GM12872 (cell line): ENCODE data around the gene FAM174C.

ENCODE experiments used
- TF ChIP-seq, protein P1 (sequence below): IDR thresholded peaks from 3 replicates; pipeline ENCODE4 v1.5.1; 2011; ENCODE audit warnings: low read depth, mild to moderate bottlenecking, low read length, moderate library complexity; ENCODE audit not compliant: insufficient read depth

The FAM174C gene

DNA sequence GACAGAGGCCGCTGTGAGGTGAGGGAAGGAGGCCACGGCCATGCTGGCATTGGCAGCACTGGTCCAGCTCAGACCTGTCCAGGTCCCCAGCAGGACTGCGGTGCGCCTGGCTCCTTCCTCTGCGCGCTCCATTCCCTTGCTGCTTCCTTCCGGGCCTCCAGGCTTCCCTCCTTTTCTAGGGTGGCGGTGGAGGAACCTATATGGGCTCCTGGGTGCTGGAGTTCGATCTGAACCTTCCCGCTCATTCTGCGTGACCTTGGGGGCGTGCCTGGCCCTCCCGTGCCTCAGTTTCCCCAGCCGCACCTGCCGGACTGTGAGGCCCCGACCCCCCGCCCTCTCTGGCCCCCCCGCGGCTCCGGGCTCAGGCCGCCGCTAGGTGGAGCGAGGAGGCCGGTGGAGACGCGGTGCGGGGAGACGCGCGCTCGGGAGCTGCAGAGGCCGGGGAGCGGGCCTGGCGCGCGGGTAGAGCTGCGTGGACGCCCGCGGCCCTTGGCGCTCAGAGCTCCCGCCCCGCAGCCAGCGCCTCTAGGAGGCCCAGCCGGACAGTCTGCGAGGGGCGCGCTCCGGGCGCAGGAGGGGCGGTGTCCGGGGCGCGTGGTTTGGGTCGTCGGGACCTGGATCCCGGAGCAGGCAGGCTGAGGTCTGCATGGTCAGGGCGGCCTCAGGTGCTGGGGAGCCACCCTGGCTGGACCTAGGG lies 40.3 kb downstream of the FAM174C start:
- TF ChIP-seq, protein P1, sequence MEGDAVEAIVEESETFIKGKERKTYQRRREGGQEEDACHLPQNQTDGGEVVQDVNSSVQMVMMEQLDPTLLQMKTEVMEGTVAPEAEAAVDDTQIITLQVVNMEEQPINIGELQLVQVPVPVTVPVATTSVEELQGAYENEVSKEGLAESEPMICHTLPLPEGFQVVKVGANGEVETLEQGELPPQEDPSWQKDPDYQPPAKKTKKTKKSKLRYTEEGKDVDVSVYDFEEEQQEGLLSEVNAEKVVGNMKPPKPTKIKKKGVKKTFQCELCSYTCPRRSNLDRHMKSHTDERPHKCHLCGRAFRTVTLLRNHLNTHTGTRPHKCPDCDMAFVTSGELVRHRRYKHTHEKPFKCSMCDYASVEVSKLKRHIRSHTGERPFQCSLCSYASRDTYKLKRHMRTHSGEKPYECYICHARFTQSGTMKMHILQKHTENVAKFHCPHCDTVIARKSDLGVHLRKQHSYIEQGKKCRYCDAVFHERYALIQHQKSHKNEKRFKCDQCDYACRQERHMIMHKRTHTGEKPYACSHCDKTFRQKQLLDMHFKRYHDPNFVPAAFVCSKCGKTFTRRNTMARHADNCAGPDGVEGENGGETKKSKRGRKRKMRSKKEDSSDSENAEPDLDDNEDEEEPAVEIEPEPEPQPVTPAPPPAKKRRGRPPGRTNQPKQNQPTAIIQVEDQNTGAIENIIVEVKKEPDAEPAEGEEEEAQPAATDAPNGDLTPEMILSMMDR: peak; percentile 49; the same call in 1 of the 3 replicates

DNA sequence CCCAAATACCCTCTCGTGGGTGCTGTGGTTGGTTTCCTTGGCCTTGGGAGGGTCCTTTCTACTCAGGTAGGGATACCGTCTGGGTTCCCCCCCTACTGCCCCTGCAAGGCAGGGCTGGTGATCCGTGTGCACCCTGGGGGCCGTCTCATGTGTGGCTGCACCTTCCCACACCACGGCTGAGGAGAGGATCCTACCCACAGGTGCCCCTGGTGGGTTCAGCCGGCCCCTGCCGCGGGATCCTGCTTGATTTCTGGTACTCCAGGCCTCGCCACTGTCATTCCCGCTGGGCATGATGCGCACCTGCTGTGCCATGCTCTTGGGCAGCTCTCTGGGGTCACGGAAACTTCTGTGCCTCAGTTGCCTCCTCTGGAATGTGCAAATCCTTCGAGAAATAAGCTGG lies 41.1 kb downstream of the FAM174C start:
- TF ChIP-seq, protein P1: no peak

DNA sequence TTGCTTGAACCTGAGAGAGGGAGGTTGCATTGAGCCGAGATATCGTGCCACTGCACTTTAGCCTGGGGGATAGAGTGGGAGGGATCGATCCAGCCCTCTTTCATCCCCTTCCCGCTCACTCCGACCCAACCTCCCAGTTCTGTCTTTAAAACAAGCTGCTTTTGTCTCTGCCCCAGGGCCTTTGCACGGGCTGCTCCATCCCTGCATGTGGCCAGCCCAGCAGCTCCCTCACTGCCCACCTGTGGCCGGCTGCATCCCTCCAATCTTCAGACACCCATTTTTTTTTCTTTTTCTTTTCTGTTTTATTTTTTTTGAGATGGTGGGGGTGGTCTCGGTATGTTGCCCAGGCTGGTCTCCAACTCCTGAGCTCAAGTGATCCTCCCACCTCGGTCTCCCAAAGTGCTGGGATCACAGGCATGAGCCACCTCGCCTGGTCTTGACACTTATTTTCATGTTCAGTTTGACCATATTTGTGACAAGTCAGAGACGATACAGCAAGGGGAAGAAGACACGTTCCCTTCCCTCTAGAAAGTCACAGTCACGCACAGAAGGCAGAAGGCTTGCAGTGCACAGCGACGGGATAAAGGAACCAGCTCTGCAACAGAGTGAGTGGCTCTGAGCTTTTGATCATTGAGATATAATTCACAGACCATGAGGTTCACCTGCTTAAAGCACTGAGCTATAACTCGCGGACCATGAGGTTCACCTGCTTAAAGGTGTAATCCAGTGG lies 42.1 kb downstream of the FAM174C start:
- TF ChIP-seq, protein P1: no peak

DNA sequence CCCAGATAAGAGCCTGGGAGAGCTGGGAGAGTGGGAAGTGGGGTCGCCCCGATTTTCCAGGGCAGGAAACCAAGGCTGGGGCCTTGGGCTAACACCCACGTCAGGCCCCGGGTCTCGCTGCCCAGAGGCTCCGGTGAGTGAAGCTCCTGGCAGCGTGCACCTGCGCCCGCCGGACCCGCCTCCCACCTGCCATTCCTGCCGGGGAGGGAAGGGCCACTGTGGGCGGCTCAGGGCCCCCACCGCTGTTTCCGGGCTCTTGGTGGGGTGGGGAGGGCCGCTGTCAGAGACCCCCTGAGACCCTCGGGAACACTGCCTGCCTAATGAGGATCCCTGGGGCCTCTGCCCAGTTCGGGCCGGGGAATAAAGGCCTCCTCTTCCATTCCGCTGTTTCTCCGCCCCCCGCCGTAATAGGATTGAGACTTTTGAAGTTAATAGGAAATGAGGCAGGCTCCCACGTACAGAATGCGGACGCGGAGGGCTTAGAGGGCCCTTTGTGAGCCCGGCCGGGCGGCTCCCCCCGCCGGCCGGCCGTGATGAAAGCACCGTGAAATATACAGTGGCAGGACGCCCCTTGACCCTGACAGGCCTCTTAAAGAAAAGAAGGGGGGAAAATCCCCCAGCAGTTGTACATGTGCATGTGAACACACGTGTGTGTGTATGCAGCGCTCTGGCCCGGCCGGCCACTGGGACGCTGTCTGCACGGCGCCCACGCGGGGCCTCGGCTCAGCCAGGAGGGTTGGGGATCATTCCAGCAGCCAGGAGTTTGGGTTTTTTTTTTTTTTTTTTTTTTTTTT lies 43.5 kb downstream of the FAM174C start:
- TF ChIP-seq, protein P1: no peak

DNA sequence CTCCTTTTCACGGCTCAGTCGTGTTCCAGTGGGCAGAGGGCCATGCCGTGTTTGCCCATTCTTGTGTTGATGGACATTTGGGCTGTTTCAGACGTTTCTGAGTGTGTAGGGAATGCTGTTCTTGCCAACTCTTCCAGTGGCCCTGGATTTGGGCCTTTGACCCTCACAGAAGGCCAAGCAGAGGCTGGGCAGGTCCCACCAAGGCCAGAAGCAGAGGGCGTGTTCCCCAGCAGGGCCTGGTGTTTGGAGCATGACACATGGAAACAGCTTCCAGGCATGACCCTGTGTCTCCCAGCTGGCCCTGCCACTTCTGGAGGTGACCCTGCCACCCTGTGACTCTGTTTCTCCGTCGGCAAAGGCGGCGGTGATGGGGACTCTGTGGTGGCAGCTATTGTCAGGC lies 46.2 kb downstream of the FAM174C start:
- TF ChIP-seq, protein P1: no peak

DNA sequence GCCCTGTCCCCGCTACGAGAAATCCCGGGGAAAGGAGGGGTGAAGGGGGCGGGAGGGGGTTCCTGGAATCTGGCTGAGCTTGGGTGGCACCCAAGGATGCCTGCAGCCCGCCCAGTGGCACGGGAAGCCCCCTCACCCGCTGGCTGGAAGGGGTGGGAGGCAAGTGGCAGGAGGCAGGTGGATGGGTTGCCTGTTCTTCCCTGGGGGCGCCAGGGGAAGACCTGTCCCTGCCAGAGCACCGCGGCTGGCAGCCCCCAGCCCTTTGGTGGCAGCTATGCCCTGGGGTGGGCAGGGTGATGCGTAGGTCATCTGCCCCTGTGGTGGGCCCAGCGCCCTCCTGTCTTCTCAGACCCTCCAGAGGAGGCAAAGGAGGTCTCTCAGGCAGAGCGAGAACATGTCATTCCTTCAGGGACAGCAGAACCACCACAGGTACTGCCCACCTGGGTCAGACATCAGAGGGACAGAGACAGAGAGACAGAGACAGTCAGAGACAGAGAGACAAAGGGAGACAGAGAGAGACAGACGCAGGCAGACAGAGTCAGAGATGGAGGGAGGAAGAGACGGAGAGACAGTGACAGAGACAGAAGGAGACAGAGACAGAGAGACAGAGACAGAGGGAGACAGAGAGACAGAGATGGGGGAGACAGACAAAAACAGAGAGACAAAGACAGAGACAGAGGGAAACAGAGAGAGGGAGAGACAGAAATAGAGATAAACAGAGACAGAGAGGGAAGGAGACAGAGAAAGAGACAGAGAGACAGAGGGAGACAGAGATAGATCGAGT lies 47.1 kb downstream of the FAM174C start:
- TF ChIP-seq, protein P1: no peak
